HK-2 (cell line): ENCODE results near the gene PHLPP1.

Source experiments
- DNase-seq: peaks from one replicate; pipeline ENCODE4 v3.0.0-alpha.2; 2018; ENCODE audit not compliant: unreplicated experiment

PHLPP1 gene

GRCh38 chr18:63003899-63004298, 288.6 kb downstream of the PHLPP1 start:
- DNase-seq, result no peak

DNA sequence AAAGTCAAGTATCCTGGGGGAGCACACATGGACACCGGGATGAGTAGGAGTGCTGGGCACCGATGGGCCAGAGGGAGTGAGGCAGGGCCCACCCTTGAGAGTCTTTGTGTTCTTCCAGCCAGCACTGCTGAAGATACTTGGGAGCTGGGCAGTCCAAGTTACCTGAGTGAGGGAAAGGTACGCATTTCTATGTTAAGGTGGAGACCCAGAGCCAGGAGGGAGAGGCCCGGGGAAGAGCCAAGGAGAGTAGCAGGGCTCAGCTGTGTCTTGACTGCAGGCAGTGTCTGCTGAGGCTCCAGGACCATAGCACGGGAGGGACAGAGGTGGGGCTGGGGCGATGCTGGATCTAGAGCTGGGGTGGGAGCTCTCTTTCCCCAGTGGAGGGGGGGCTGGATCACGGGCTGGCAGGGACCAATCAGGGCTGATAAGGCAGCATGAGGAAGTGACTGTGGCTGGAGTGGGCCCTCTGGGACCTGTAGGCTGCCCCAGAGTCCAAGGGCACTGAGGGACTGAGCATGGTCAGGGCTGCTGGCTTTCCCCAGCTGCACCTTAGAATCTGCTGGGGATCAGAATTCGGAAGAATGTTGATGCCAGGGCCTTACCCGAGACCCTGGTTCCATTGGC, 289.2 kb downstream of the PHLPP1 start:
- DNase-seq, result no peak

GRCh38 chr18:63005306-63005705, 290.0 kb downstream of the PHLPP1 start:
- DNase-seq, result no peak

GRCh38 chr18:63007231-63007630, 291.9 kb downstream of the PHLPP1 start:
- DNase-seq, result no peak

DNA sequence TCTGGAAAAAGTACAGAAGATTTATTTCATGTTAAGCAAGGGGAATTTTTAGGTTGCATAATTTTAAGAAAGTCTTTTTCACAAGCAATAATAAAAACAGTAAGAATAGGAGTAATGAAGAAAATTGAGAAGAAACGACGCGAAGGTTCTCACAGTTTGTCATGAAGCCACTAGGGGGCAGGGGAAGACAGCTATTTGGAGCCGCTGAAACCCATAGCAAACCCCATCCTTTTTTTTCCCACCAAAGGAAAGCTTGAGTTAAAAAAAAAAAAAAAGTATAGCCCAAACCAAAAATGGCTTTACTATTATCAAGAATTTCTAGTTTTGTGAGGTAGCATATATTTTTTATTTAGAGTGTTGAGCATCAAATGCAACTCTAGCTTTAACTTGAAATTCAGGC, 300.9 kb downstream of the PHLPP1 start:
- DNase-seq, result no peak

GRCh38 chr18:63017076-63017475, 301.7 kb downstream of the PHLPP1 start:
- DNase-seq, result no peak

DNA sequence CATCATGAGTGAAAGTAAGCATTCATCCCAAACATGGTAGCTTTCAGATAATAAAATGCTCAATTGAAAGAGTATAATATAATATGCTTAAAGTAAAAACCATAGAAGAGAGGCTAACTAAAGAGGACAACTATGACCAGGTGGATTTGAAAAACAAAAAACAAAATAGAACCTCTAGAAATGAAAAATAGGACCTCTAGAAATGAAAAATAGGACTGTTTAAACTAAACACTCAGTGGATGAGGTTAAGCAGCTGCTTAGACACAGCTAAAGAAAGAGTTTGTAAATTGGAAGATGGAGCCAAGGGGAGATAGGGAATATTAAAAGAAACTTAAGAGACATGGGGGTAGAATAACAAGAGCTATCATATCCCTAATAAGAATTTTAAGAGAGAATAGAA, 302.6 kb downstream of the PHLPP1 start:
- no peak for DNase-seq

DNA sequence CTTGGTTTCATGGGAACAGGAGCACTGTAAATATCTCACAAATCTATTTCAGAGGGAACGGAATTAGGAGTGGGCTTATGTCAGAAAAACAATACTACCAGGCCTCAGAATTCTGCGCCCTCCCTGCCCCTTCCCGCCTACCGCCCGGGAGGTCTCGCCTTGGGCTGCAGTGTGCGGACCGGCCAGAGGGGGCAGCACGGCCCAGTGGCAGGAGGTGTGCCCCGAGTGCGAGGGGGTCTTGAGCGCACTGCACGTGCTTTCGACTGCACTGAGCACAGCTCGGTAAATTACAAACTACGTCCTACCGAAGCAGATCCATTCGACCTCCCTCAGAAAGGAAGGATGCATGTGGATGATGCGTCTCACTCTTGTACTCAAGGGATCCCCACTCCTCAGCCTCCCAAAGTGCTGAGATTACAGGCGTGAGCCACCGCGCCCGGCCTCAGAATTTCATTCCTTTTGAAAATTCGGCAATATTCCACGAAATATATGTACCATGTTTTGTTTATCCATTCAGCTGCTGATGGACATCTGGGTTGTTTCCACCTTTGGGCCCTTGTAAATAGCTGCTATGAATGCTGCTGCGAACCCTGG, 307.2 kb downstream of the PHLPP1 start:
- no peak for DNase-seq

DNA sequence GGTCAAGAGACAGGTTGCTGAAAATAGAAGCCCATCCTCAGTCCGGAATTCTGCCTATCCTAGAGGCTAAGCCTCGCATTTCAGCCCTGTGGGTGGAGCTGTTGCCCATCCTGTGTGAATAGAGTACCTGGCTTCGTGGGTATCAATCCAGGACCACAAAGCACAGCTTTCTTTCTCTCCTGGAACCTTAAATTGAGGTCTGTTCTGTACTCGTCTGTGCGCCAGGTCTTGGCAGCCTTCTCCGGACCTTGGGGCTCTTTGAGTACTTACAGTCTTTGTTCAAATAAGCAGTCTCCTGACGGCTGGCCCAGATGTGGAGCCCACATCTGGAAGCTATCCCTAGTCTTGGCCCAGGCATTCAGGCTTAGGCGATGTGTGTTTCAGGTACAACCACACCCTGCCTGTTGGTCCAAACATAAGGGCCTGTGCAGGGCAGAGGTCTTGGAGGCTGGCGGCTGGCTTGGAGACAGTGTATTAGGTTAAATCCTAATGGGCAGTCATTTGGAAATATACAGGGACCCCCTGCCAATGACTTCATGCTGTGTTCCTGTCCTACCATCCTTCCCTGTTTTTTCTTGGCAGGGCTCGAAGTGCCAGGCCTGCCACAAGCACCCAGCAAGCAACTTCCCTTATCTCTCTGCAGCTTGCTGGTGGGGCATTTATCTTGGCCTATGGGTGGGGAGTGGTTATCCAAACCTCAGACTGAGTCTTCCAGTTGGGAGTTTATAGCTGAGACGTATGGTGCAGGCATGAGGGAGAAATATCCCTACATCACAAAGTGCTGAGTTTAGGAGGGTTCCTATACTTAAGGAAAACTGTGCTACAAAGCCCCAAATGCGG, 310.1 kb downstream of the PHLPP1 start:
- DNase-seq, result no peak

- DNase-seq, result no peak
Measured at GRCh38 chr18:63028380-63028779, 313.0 kb downstream of the PHLPP1 start.
